Measurements from ENCODE around the gene ETHE1. TPM values are rescaled to one million over a fixed set of nuclear protein-coding genes. Genes with fewer than 3 reads are reported as not detected.

The ETHE1 gene
- polyA plus RNA-seq, 3 donors = 71.2 to 135 (median 111) TPM

GRCh38 chr19:43575955-43576878 lies 49.2 kb upstream of the ETHE1 start:
- intact Hi-C loops (cut with micrococcal nuclease) = loop anchor here (1.0 kb wide), 1 partner anchor 20 kb away; the partner anchor contains the start of genes IRGQ (in 2 of the 2) and ZNF576 (in 2 of the 2)
- H3K27ac ChIP-seq (ENCODE audit: low read depth in 1 of 2, low read length in 2 of 2) = peak overlapping the region; percentile 71
- H3K9me3 ChIP-seq (replicated peaks in 1 of 2; ENCODE audit: control insufficient read depth in 1 of 2, insufficient read depth in 1 of 2, low read length in 2 of 2) = no peaks in the 10 kb centered on the region
- peaks cover 33 to 36% of the 10 kb centered on the region in 2 donors for H3K4me1 ChIP-seq (ENCODE audit: control insufficient read depth in 1 of 2, insufficient read depth in 2 of 2, low read length in 2 of 2)
- H3K9ac ChIP-seq (ENCODE audit: insufficient read depth, low read length, poor library complexity, severe bottlenecking) = no peak overlapping the region
- Mint-ChIP-seq H3K27ac (peak overlapping the region; percentile 79 to 97 (median 89)), H3K9me3 (no peaks in the 10 kb centered on the region), H3K4me1 (peaks cover 38% of the 10 kb centered on the region), H3K36me3 (peaks cover 8 to 15% of the 10 kb centered on the region in 2 donors), H3K27me3 (ENCODE audit: low read depth in 3 of 3) (peaks cover 0 to 4% (median 0%) of the 10 kb centered on the region in 3 donors), H3K4me3 (peak overlapping the region; percentile 55)
- no peaks in the 10 kb centered on the region for H4K20me1 ChIP-seq (ENCODE audit: insufficient read depth, low read length)
- WGBS (ENCODE audit: insufficient coverage) = 71% methylated on average over 33 of the region's 37 CpGs
- TF ChIP-seq, protein P1, sequence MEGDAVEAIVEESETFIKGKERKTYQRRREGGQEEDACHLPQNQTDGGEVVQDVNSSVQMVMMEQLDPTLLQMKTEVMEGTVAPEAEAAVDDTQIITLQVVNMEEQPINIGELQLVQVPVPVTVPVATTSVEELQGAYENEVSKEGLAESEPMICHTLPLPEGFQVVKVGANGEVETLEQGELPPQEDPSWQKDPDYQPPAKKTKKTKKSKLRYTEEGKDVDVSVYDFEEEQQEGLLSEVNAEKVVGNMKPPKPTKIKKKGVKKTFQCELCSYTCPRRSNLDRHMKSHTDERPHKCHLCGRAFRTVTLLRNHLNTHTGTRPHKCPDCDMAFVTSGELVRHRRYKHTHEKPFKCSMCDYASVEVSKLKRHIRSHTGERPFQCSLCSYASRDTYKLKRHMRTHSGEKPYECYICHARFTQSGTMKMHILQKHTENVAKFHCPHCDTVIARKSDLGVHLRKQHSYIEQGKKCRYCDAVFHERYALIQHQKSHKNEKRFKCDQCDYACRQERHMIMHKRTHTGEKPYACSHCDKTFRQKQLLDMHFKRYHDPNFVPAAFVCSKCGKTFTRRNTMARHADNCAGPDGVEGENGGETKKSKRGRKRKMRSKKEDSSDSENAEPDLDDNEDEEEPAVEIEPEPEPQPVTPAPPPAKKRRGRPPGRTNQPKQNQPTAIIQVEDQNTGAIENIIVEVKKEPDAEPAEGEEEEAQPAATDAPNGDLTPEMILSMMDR (IDR thresholded peaks at IDR 0.05) = no peak
- H3K79me2 ChIP-seq (ENCODE audit: insufficient read depth, low read length) = peaks cover 26% of the 10 kb centered on the region
- peak in 1 of 3 donors; percentile 40 for DNase-seq
- peak overlapping the region; percentile 4 to 87 (median 35) for H3K4me3 ChIP-seq (replicated peaks in 1 of 3; ENCODE audit: low read depth in 2 of 3, low read length in 3 of 3)
- H3K27me3 ChIP-seq (ENCODE audit: control insufficient read depth in 2 of 2, insufficient read depth in 2 of 2, low read length in 2 of 2) = no peaks in the 10 kb centered on the region
- H3K4me2 ChIP-seq (replicated peaks; ENCODE audit: extremely low read depth, low read length, poor library complexity, severe bottlenecking) = peak overlapping the region; percentile 79
- peaks cover 0 to 12% of the 10 kb centered on the region in 2 donors for H3K36me3 ChIP-seq (replicated peaks in 1 of 2; ENCODE audit: control insufficient read depth in 1 of 2, insufficient read depth in 2 of 2, low read length in 2 of 2)
- H2AFZ ChIP-seq (ENCODE audit: insufficient read depth, low read depth, low read length, poor library complexity, severe bottlenecking) = peak overlapping the region; percentile 48

DNA sequence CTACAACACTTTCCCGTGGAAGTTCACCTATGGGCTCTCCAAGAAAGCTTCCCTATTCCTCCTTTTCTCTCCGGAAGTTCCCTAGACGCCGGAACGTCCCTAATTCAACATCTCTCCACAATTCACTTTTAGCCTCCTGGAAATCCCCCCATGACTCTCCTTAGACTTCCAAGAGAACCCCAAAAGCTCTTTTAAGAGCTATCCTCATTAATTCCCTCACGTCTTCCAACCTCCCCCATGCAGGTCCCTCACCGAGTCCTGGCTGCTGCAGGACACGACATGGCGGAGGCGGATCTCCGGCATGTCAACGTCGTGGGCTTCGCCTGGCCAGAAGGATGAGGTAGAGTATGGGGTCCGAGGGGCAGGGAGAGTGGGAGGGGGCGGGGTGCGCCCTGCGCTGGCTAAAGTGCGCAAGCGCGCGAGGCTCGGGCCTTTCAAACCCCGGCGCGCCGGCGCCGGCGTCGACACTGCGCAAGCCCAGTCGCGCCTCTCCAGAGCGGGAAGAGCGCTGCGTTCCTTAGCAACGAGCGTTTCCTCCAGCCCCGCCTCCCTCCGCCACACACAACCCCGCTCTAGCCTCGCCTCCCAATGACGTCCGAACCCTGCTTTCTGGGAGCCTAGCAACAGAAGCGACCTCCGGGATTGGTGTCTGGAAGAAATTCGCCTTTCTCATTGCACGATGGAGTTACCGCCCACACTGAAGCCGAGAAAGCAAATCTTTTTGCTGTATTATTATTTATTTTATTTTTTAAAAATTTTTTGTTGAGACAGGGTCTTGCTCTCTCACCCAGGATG lies 48.4 kb upstream of the ETHE1 start, which contains the start of the genes PINLYP and XRCC1:
TSS of gene PINLYP (plus strand) at position 646 of the 795 bp plus-strand sequence. CDS start 1,391 bp downstream, outside the sequence.
TSS of gene XRCC1 (minus strand) at position 372 of the 795 bp plus-strand sequence. CDS start at position 303, 69 bp downstream.
- H3K4me1 ChIP-seq (ENCODE audit: control insufficient read depth in 1 of 2, insufficient read depth in 2 of 2, low read length in 2 of 2) = peaks cover 25 to 28% of the 10 kb centered on the region in 2 donors

More for the DNA sequence above, 48.4 kb upstream of the ETHE1 start, which contains the start of the genes PINLYP and XRCC1:
- H3K79me2 ChIP-seq (ENCODE audit: insufficient read depth, low read length) = peaks cover 34% of the 10 kb centered on the region
- H3K27ac ChIP-seq (ENCODE audit: low read depth in 1 of 2, low read length in 2 of 2) = peak within 1 kb of the TSS; percentile 71 to 96
- TF ChIP-seq, protein P1 (IDR thresholded peaks at IDR 0.05) = no peak
- Mint-ChIP-seq H3K27ac (peak within 1 kb of the TSS; percentile 95 to 98 (median 97)), H3K4me1 (peaks cover 33% of the 10 kb centered on the region), H3K9me3 (no peaks in the 10 kb centered on the region), H3K27me3 (ENCODE audit: low read depth in 3 of 3) (peaks cover 0 to 4% (median 0%) of the 10 kb centered on the region in 3 donors), H3K36me3 (peaks cover 10 to 22% of the 10 kb centered on the region in 2 donors), H3K4me3 (peak within 1 kb of the TSS; percentile 87 to 96)
- WGBS (ENCODE audit: insufficient coverage) = 0% methylated on average over 27 of the region's 51 CpGs
- peak; percentile 99 for DNase-seq
- peaks cover 0 to 17% of the 10 kb centered on the region in 2 donors for H3K36me3 ChIP-seq (replicated peaks in 1 of 2; ENCODE audit: control insufficient read depth in 1 of 2, insufficient read depth in 2 of 2, low read length in 2 of 2)
- H3K27me3 ChIP-seq (ENCODE audit: control insufficient read depth in 2 of 2, insufficient read depth in 2 of 2, low read length in 2 of 2) = no peaks in the 10 kb centered on the region
- peak within 1 kb of the TSS; percentile 79 for H3K4me2 ChIP-seq (replicated peaks; ENCODE audit: extremely low read depth, low read length, poor library complexity, severe bottlenecking)
- H4K20me1 ChIP-seq (ENCODE audit: insufficient read depth, low read length) = no peaks in the 10 kb centered on the region
- intact Hi-C loops (cut with micrococcal nuclease) = loop anchor here (1.0 kb wide), 1 partner anchor 21 kb away; the partner anchor contains the start of genes IRGQ (in 2 of the 2) and ZNF576 (in 2 of the 2)
- peak within 1 kb of the TSS; percentile 90 for H3K9ac ChIP-seq (ENCODE audit: insufficient read depth, low read length, poor library complexity, severe bottlenecking)
- H3K4me3 ChIP-seq (replicated peaks in 1 of 3; ENCODE audit: low read depth in 2 of 3, low read length in 3 of 3) = peak within 1 kb of the TSS; percentile 72 to 89 (median 87)
- H2AFZ ChIP-seq (ENCODE audit: insufficient read depth, low read depth, low read length, poor library complexity, severe bottlenecking) = peak within 1 kb of the TSS; percentile 94
- H3K9me3 ChIP-seq (replicated peaks in 1 of 2; ENCODE audit: control insufficient read depth in 1 of 2, insufficient read depth in 1 of 2, low read length in 2 of 2) = no peaks in the 10 kb centered on the region

Measured in CD14-positive monocyte (primary cell).